Testis (tissue), 3 donors: Measurements from ENCODE around the gene GOLGA8B. TPM values are rescaled to one million over a fixed set of nuclear protein-coding genes. Genes with fewer than 3 reads are reported as not detected.

Source experiments
- DNase-seq: peaks from one replicate; pipeline ENCODE4 v3.0.0-alpha.2; 2019
- H3K27ac ChIP-seq, 2 donors: fragments of 200-600 bp; sonication (generic); one replicate each; pipeline ENCODE4 v1.5.1; 2019
- H3K27me3 ChIP-seq: fragments of 200-600 bp; sonication (generic); one replicate; pipeline ENCODE4 v1.5.1; 2019
- H3K36me3 ChIP-seq: fragments of 200-600 bp; sonication (generic); one replicate; pipeline ENCODE4 v1.5.1; 2017; ENCODE audit warnings: low read depth; ENCODE audit errors: missing control alignments
- H3K4me1 ChIP-seq: fragments of 200-600 bp; sonication (generic); one replicate; pipeline ENCODE4 v1.5.1; 2019
- H3K4me3 ChIP-seq, 2 donors: fragments of 200-600 bp; sonication (generic); one replicate each; pipeline ENCODE4 v1.5.1; 2017 to 2019
- H3K9me3 ChIP-seq: fragments of 200-600 bp; sonication (generic); one replicate; pipeline ENCODE4 v1.5.1; 2017
- CTCF ChIP-seq, 3 experiments: fragments of 450-650 bp in 2 of 3; fragments of 200-600 bp in 1 of 3; sonication (generic) in 1 of 3; IDR thresholded peaks; one replicate each; pipeline ENCODE4 v1.5.1; 2016 to 2019; ENCODE audit warnings: antibody characterized with exemption in 3 of 3, mild to moderate bottlenecking in 2 of 3, moderate library complexity in 1 of 3
- POLR2A ChIP-seq: fragments of 450-650 bp; IDR thresholded peaks from one replicate; pipeline ENCODE4 v1.6.1; 2017; ENCODE audit warnings: antibody characterized with exemption, mild to moderate bottlenecking, moderate library complexity
- WGBS, 2 donors: methylation state at CpG; one replicate each; pipeline ENCODE4 v1.1.5; 2018; 5-methylcytosine and 5-hydroxymethylcytosine counted together
- intact Hi-C: fragments of 100-400 bp; cut with DNase I; formaldehyde crosslinking; loops from one replicate; pipeline ENCODE4 v1.15.1; 2023; ENCODE audit warnings: low total_unique reads
- polyA plus RNA-seq: library from polyadenylated mRNA; stranded (reverse); fragments of 350-450 nt; fragmentation: Illumina TruSeq; extraction: RNeasy Lipid Tissue Mini Kit (QIAGEN cat#74804); gene quantifications from one replicate; pipeline ENCODE4 v1.2.3, GENCODE V29; 2014; ENCODE audit warnings: low read depth, low replicate concordance; ENCODE audit not compliant: insufficient read depth
- total RNA-seq, 2 donors: library from RNA; depleted of rRNA; stranded (reverse); fragments of >200 nt; gene quantifications; one replicate each; pipeline ENCODE4 v1.2.3, GENCODE V29; 2016

Gene GOLGA8B
- total and polyA plus RNA-seq, 3 donors from 2014 or later: 50.5 to 370 (median 364) TPM

- H3K4me3 ChIP-seq: no peak overlapping the region
- no peaks in the 10 kb centered on the region for H3K27me3 ChIP-seq
- intact Hi-C loops: no loop called here
- no peak for DNase-seq
- H3K4me1 ChIP-seq: no peaks in the 10 kb centered on the region
- H3K27ac ChIP-seq: no peak overlapping the region
- no peaks in the 10 kb centered on the region for H3K9me3 ChIP-seq
- peak in 1 of 3 experiments; percentile 7 for TF ChIP-seq CTCF (IDR thresholded peaks at IDR 0.05)
- no peak for TF ChIP-seq POLR2A
- 37 to 50% methylated on average over 5 of the region's 5 CpGs for WGBS, 2 donors
- no peaks in the 10 kb centered on the region for H3K36me3 ChIP-seq
Measured at GRCh38 chr15:34621675-34622074, 38.2 kb upstream of the GOLGA8B start.

GRCh38 chr15:34620814-34621213 lies 37.4 kb upstream of the GOLGA8B start:
- Histone ChIP-seq H3K27ac (no peak overlapping the region), H3K36me3 (no peaks in the 10 kb centered on the region), H3K4me3 (no peak overlapping the region), H3K27me3 (no peaks in the 10 kb centered on the region), H3K4me1 (no peaks in the 10 kb centered on the region), H3K9me3 (no peaks in the 10 kb centered on the region)
- no peak for TF ChIP-seq CTCF (IDR thresholded peaks at IDR 0.05)
- no peak for TF ChIP-seq POLR2A
- intact Hi-C loops: no loop called here
- DNase-seq: no peak
- 38 to 45% methylated on average over 2 of the region's 2 CpGs for WGBS, 2 donors

GRCh38 chr15:34620142-34620541 lies 36.7 kb upstream of the GOLGA8B start:
- intact Hi-C loops: no loop called here
- no peak for TF ChIP-seq CTCF (IDR thresholded peaks at IDR 0.05)
- no peak for TF ChIP-seq POLR2A
- WGBS, 2 donors: 0% methylated on average over 1 of the region's 1 CpG
- no peak for DNase-seq
- Histone ChIP-seq H3K4me1 (no peaks in the 10 kb centered on the region), H3K9me3 (no peaks in the 10 kb centered on the region), H3K27me3 (no peaks in the 10 kb centered on the region), H3K4me3 (no peak overlapping the region), H3K27ac (no peak overlapping the region), H3K36me3 (no peaks in the 10 kb centered on the region)

GRCh38 chr15:34619151-34619550 lies 35.7 kb upstream of the GOLGA8B start:
- DNase-seq: no peak
- no peaks in the 10 kb centered on the region for H3K36me3 ChIP-seq
- H3K9me3 ChIP-seq: no peaks in the 10 kb centered on the region
- H3K27me3 ChIP-seq: no peaks in the 10 kb centered on the region
- H3K4me1 ChIP-seq: no peaks in the 10 kb centered on the region
- 91 to 94% methylated on average over 7 of the region's 7 CpGs for whole genome bisulfite sequencing, 2 donors
- TF ChIP-seq POLR2A (no peak), CTCF (IDR thresholded peaks at IDR 0.05) (no peak)
- H3K4me3 ChIP-seq: no peak overlapping the region
- H3K27ac ChIP-seq: no peak overlapping the region
- intact Hi-C loops: no loop called here

GRCh38 chr15:34618073-34618472 lies 34.6 kb upstream of the GOLGA8B start:
- Histone ChIP-seq H3K27me3 (no peaks in the 10 kb centered on the region), H3K27ac (no peak overlapping the region), H3K4me1 (no peaks in the 10 kb centered on the region), H3K36me3 (no peaks in the 10 kb centered on the region), H3K4me3 (no peak overlapping the region), H3K9me3 (no peaks in the 10 kb centered on the region)
- intact Hi-C loops: no loop called here
- DNase-seq: no peak
- 61 to 77% methylated on average over 2 of the region's 2 CpGs for WGBS, 2 donors
- no peak for TF ChIP-seq POLR2A
- TF ChIP-seq CTCF (IDR thresholded peaks at IDR 0.05): no peak
